Neural progenitor cell (in vitro differentiated cells): ENCODE data around the gene PRSS38.

Experiments used
- CTCF ChIP-seq: fragments of 200-600 bp; sonication (generic); IDR thresholded peaks from 2 replicates; pipeline ENCODE4 v1.5.1; 2017; ENCODE audit warnings: antibody characterized with exemption, mild to moderate bottlenecking
- EZH2 ChIP-seq: fragments of 200-600 bp; sonication (generic); IDR thresholded peaks from 2 replicates; pipeline ENCODE4 v1.6.1; 2017; ENCODE audit warnings: antibody characterized with exemption, mild to moderate bottlenecking, moderate library complexity

- TF ChIP-seq CTCF (no peak), EZH2 (no peak)
These were observed 78.7 kb downstream of the PRSS38 start for GRCh38 chr1:227893949-227894721.
